GM12873 (cell line): ENCODE results near the gene FAM222A.

Source experiments
- CTCF ChIP-seq: IDR thresholded peaks from 2 replicates; pipeline ENCODE4 v1.5.1; 2012; ENCODE audit warnings: low read depth, mild to moderate bottlenecking, moderate library complexity, low read length, control low read depth; ENCODE audit not compliant: insufficient read depth; ENCODE audit errors: missing control alignments

Gene FAM222A

GRCh38 chr12:109744026-109744425, 30.4 kb downstream of the FAM222A start:
- TF ChIP-seq CTCF = no peak

- TF ChIP-seq CTCF = no peak
Observed at GRCh38 chr12:109744986-109745942, 31.6 kb downstream of the FAM222A start.

- TF ChIP-seq CTCF = no peak
Observed at GRCh38 chr12:109752117-109753053, 38.8 kb downstream of the FAM222A start.

- no peak for TF ChIP-seq CTCF
Observed at GRCh38 chr12:109753054-109753401, 39.4 kb downstream of the FAM222A start.

GRCh38 chr12:109753959-109754358, 40.3 kb downstream of the FAM222A start:
- no peak for TF ChIP-seq CTCF

DNA sequence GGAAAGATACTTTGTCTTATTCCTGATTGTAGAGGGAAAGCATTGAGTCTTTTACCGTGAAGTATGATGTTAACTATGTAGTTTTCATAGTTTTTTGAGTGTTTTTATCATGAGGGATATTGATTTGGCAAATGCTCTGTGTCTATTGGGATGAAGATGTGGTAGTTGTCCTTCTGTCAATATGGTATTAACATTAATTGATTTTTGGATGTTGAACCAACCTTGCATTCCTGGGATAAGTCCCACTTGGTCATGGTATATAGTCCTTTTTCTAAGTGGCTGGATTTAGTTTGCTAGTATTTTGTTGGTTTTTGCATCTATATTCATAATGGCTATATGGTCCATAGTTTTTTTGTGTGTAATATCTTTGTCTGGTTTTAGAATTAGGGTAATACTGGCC, 42.8 kb downstream of the FAM222A start:
- no peak for TF ChIP-seq CTCF
